ENCODE measurements around the gene CDKN2D. TPM values are rescaled to one million over a fixed set of nuclear protein-coding genes. Genes with fewer than 3 reads are reported as not detected.

CDKN2D gene
- total RNA-seq, 4 donors from 2014 or later = 14.4 to 20.2 (median 15.9) TPM

GRCh38 chr19:10587839-10588150 is 19.0 kb upstream of the CDKN2D start:
- H3K4me3 ChIP-seq = no peak overlapping the region
- DNase-seq (ENCODE audit: low spot score in 2 of 2) = no peak
- H3K9me3 ChIP-seq = no peaks in the 10 kb centered on the region
- no peaks in the 10 kb centered on the region for H3K36me3 ChIP-seq
- 69 to 70% methylated on average over 2 of the region's 2 CpGs for WGBS, 2 donors
- TF ChIP-seq EP300 (IDR thresholded peaks at IDR 0.05) = no peak
- TF ChIP-seq POLR2A (IDR thresholded peaks at IDR 0.05) = no peak
- TF ChIP-seq, protein P1, sequence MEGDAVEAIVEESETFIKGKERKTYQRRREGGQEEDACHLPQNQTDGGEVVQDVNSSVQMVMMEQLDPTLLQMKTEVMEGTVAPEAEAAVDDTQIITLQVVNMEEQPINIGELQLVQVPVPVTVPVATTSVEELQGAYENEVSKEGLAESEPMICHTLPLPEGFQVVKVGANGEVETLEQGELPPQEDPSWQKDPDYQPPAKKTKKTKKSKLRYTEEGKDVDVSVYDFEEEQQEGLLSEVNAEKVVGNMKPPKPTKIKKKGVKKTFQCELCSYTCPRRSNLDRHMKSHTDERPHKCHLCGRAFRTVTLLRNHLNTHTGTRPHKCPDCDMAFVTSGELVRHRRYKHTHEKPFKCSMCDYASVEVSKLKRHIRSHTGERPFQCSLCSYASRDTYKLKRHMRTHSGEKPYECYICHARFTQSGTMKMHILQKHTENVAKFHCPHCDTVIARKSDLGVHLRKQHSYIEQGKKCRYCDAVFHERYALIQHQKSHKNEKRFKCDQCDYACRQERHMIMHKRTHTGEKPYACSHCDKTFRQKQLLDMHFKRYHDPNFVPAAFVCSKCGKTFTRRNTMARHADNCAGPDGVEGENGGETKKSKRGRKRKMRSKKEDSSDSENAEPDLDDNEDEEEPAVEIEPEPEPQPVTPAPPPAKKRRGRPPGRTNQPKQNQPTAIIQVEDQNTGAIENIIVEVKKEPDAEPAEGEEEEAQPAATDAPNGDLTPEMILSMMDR (IDR thresholded peaks at IDR 0.05) = no peak
- no peak overlapping the region for H3K27ac ChIP-seq
- peaks cover 0 to 18% of the 10 kb centered on the region in 2 donors for H3K27me3 ChIP-seq
- H3K4me1 ChIP-seq = peaks cover 0 to 16% (median 0%) of the 10 kb centered on the region in 4 donors

DNA sequence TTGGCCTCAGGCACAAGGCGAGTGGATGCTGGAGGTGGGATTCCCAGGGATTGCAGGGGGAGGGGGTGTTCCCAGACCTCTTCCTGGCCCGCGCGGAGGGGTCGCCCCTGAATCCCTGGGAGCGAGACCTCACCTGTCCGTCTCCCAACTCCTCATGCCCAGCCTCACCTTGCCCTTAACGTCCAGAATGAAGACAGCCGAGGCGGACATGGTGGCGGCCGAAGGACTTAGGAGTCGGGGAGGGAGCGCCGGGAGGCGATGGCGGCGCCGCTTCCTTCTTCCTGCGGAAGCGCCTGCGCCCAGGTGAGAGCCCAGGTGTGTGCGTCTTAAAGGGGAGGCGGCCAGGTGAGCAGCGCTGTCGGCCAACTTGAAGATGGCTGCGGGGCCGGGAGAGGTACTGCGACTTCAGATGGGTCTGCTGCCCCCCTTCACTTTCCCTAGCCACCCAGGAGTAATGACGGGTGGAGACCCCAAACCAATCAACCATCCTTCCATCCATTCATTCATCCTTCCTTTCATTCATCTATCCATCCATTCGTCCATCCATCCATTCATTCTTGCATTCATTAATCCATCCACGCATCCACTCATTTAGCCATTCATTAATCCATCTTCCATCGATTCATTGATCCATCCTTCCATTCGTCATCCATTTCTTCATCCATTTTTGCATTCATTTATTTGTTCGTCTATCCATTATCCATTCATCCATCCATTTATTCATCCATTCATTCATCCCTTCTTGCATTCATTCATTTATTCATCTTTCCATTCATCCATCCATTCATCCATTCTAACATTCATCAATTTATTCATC is 18.5 kb upstream of the CDKN2D start, which contains the start of gene AP1M2:
AP1M2 (minus strand) TSS at position 291 of the 817 bp plus-strand sequence; CDS start at position 210, 81 bp downstream.
- Histone ChIP-seq H3K27me3 (peaks cover 0 to 18% of the 10 kb centered on the region in 2 donors), H3K27ac (no peak within 1 kb of the TSS), H3K36me3 (no peaks in the 10 kb centered on the region), H3K9me3 (no peaks in the 10 kb centered on the region), H3K4me1 (peaks cover 0 to 12% (median 0%) of the 10 kb centered on the region in 4 donors), H3K4me3 (peak within 1 kb of the TSS in 1 of 4 donors; percentile 25)
- TF ChIP-seq POLR2A (IDR thresholded peaks at IDR 0.05) = no peak
- TF ChIP-seq, protein P1 (IDR thresholded peaks at IDR 0.05) = no peak
- no peak for TF ChIP-seq EP300 (IDR thresholded peaks at IDR 0.05)
- WGBS, 2 donors = 17 to 24% methylated on average over 30 to 34 of the region's 35 CpGs
- DNase-seq (ENCODE audit: low spot score in 2 of 2) = no peak

GRCh38 chr19:10586396-10586795 is 17.6 kb upstream of the CDKN2D start:
- Histone ChIP-seq H3K4me3 (no peak overlapping the region), H3K27me3 (peaks cover 0 to 18% of the 10 kb centered on the region in 2 donors), H3K9me3 (no peaks in the 10 kb centered on the region), H3K4me1 (peaks cover 0 to 8% (median 0%) of the 10 kb centered on the region in 4 donors), H3K27ac (no peak overlapping the region), H3K36me3 (no peaks in the 10 kb centered on the region)
- no peak for DNase-seq (ENCODE audit: low spot score in 2 of 2)
- TF ChIP-seq EP300 (IDR thresholded peaks at IDR 0.05) = no peak
- no peak for TF ChIP-seq POLR2A (IDR thresholded peaks at IDR 0.05)
- TF ChIP-seq, protein P1 (IDR thresholded peaks at IDR 0.05) = no peak
- 79 to 81% methylated on average over 6 of the region's 6 CpGs for WGBS, 2 donors

- 83 to 96% methylated on average over 8 to 9 of the region's 9 CpGs for WGBS, 2 donors
- H3K36me3 ChIP-seq = no peaks in the 10 kb centered on the region
- no peak for DNase-seq (ENCODE audit: low spot score in 2 of 2)
These were observed 14.4 kb upstream of the CDKN2D start for GRCh38 chr19:10583036-10583776.

More at GRCh38 chr19:10583036-10583776, 14.4 kb upstream of the CDKN2D start:
- TF ChIP-seq POLR2A (IDR thresholded peaks at IDR 0.05) (no peak), EP300 (IDR thresholded peaks at IDR 0.05) (no peak)
- TF ChIP-seq, protein P1 (IDR thresholded peaks at IDR 0.05) = no peak
- Histone ChIP-seq H3K27ac (no peak overlapping the region), H3K4me1 (peaks cover 0 to 12% (median 0%) of the 10 kb centered on the region in 4 donors), H3K9me3 (no peaks in the 10 kb centered on the region), H3K4me3 (no peak overlapping the region), H3K27me3 (peaks cover 0 to 11% of the 10 kb centered on the region in 2 donors)

Data from tibial nerve (tissue), 4 donors.